Memory B cell (primary cell): ENCODE results near the gene TRMO.

Experiments used
- ATAC-seq: fragments of 150-1000 bp; cut with Tn5 transposase; 2 replicates; pipeline ENCODE4 v1.10.0; 2021; ENCODE audit warnings: low read depth, mild to moderate bottlenecking, moderate library complexity
- DNase-seq, 2 donors: peaks; one replicate each; pipeline ENCODE4 v3.0.0; 2022; ENCODE audit warnings: low spot score in 2 of 2
- H3K27ac Mint-ChIP-seq: one replicate; pipeline ENCODE4 v1.8.0; 2022; ENCODE audit warnings: mild to moderate bottlenecking, moderate library complexity, mixed read lengths
- H3K27me3 Mint-ChIP-seq: one replicate; pipeline ENCODE4 v1.8.0; 2022; ENCODE audit warnings: mixed read lengths
- H3K36me3 Mint-ChIP-seq: one replicate; pipeline ENCODE4 v1.8.0; 2022; ENCODE audit warnings: mild to moderate bottlenecking, mixed read lengths
- H3K4me1 Mint-ChIP-seq: one replicate; pipeline ENCODE4 v1.8.0; 2022; ENCODE audit warnings: mixed read lengths
- H3K4me3 Mint-ChIP-seq: one replicate; pipeline ENCODE4 v1.8.0; 2022; ENCODE audit warnings: mild to moderate bottlenecking, moderate library complexity, mixed read lengths
- H3K9me3 Mint-ChIP-seq: one replicate; pipeline ENCODE4 v1.8.0; 2022; ENCODE audit warnings: mixed read lengths

The TRMO gene

GRCh38 chr9:97874624-97875023, 47.7 kb downstream of the TRMO start:
- peaks cover 9% of the 10 kb centered on the region for H3K36me3 Mint-ChIP-seq
- DNase-seq, result no peak
- no peaks in the 10 kb centered on the region for H3K9me3 Mint-ChIP-seq
- no peaks in the 10 kb centered on the region for H3K4me1 Mint-ChIP-seq
- no peak overlapping the region for H3K27ac Mint-ChIP-seq
- no peak for ATAC-seq
- H3K27me3 Mint-ChIP-seq, result no peaks in the 10 kb centered on the region
- no peak overlapping the region for H3K4me3 Mint-ChIP-seq

DNA sequence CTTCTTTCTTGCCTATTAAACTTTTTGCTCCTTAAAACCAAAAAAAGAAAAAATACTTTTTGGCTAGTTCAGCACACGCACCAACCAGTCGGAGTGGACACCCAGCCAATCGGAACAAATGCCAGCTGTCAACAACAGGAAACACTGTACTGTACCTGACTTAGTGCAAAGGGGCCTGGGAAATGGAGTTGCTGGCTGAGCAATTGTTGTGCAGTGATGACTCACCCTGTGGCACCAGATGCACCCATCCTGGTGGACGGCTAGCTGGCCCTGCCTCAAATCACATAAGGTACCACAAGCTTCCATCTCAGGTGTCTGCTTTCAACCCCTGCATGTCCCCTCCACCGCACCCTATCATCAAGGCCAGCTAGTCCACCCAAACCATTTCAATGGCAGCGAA, 48.4 kb downstream of the TRMO start:
- Mint-ChIP-seq H3K27ac (no peak overlapping the region), H3K36me3 (peaks cover 13% of the 10 kb centered on the region), H3K4me1 (no peaks in the 10 kb centered on the region), H3K27me3 (no peaks in the 10 kb centered on the region), H3K4me3 (no peak overlapping the region), H3K9me3 (no peaks in the 10 kb centered on the region)
- ATAC-seq, result no peak
- DNase-seq, result no peak

GRCh38 chr9:97873425-97873824, 48.9 kb downstream of the TRMO start:
- H3K27ac Mint-ChIP-seq, result no peak overlapping the region
- DNase-seq (no peak), ATAC-seq (no peak)
- H3K27me3 Mint-ChIP-seq, result no peaks in the 10 kb centered on the region
- no peaks in the 10 kb centered on the region for H3K9me3 Mint-ChIP-seq
- no peaks in the 10 kb centered on the region for H3K4me1 Mint-ChIP-seq
- no peak overlapping the region for H3K4me3 Mint-ChIP-seq
- peaks cover 13% of the 10 kb centered on the region for H3K36me3 Mint-ChIP-seq

DNA sequence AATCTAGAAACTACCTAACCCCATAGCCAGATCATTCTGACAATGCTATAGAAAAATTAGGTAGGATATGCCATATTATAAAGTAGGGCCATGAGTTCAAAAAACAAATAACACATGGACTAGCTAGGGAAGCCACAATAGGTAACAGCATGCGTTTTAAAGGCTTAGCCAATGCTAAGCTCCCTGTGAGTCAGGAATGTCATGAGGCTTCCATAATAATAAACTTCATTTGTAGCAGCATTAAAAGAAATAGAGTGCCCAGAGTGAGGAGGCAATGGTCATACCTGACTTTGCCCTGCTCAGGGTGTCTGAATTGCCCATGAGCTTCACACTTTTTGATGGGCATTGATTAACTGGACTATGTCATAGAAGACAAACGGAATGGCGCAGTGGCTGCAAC, 53.4 kb downstream of the TRMO start:
- Mint-ChIP-seq H3K4me1 (peaks cover 6% of the 10 kb centered on the region), H3K27ac (no peak overlapping the region), H3K36me3 (peaks cover 19% of the 10 kb centered on the region), H3K4me3 (no peak overlapping the region), H3K27me3 (peaks cover 5% of the 10 kb centered on the region), H3K9me3 (peaks cover 13% of the 10 kb centered on the region)
- ATAC-seq (no peak), DNase-seq (no peak)

- H3K4me3 Mint-ChIP-seq, result peak overlapping the region; percentile 29
- DNase-seq, result no peak
- peaks cover 13% of the 10 kb centered on the region for H3K9me3 Mint-ChIP-seq
- peaks cover 19% of the 10 kb centered on the region for H3K36me3 Mint-ChIP-seq
- peak; percentile 91 for ATAC-seq
- H3K27me3 Mint-ChIP-seq, result peaks cover 5% of the 10 kb centered on the region
- H3K4me1 Mint-ChIP-seq, result peaks cover 6% of the 10 kb centered on the region
- H3K27ac Mint-ChIP-seq, result no peak overlapping the region
Observed at GRCh38 chr9:97866848-97867247, 55.5 kb downstream of the TRMO start.

- Mint-ChIP-seq H3K4me1 (peaks cover 6% of the 10 kb centered on the region), H3K27ac (no peak overlapping the region), H3K36me3 (peaks cover 17% of the 10 kb centered on the region), H3K4me3 (no peak overlapping the region), H3K9me3 (peaks cover 13% of the 10 kb centered on the region), H3K27me3 (peaks cover 7% of the 10 kb centered on the region)
- ATAC-seq (no peak), DNase-seq (no peak)
Observed at GRCh38 chr9:97866300-97866699, 56.0 kb downstream of the TRMO start.

DNA sequence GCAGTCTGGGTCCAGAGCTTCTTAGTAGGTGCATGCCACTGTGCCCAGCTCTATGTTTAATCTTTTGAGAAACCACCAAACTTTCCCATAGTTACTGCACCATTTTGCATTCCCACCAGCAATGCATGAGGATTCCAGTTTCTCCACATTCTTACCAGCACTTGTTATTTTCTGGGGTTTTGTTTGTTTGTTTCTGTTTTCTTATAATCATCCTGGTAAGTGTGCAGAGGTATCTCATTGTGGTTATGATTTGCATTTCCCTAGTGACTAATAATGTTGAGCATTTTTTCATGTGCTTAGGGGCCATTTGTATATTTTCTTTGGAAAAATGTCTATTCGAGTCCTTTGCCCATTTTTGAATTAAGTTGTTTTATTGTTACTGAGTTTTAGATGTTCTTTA, 57.9 kb downstream of the TRMO start:
- Mint-ChIP-seq H3K4me1 (peaks cover 6% of the 10 kb centered on the region), H3K4me3 (no peak overlapping the region), H3K27me3 (peaks cover 18% of the 10 kb centered on the region), H3K27ac (no peak overlapping the region), H3K36me3 (peaks cover 15% of the 10 kb centered on the region), H3K9me3 (peaks cover 13% of the 10 kb centered on the region)
- no peak for DNase-seq
- no peak for ATAC-seq

GRCh38 chr9:97863314-97863713, 59.0 kb downstream of the TRMO start:
- peaks cover 20% of the 10 kb centered on the region for H3K27me3 Mint-ChIP-seq
- H3K4me1 Mint-ChIP-seq, result peaks cover 6% of the 10 kb centered on the region
- DNase-seq (no peak), ATAC-seq (no peak)
- no peak overlapping the region for H3K4me3 Mint-ChIP-seq
- H3K27ac Mint-ChIP-seq, result no peak overlapping the region
- peaks cover 13% of the 10 kb centered on the region for H3K9me3 Mint-ChIP-seq
- peaks cover 11% of the 10 kb centered on the region for H3K36me3 Mint-ChIP-seq

GRCh38 chr9:97861148-97861475, 61.2 kb downstream of the TRMO start:
- Mint-ChIP-seq H3K27me3 (peaks cover 23% of the 10 kb centered on the region), H3K4me1 (no peaks in the 10 kb centered on the region)
- ATAC-seq, result no peak

DNA sequence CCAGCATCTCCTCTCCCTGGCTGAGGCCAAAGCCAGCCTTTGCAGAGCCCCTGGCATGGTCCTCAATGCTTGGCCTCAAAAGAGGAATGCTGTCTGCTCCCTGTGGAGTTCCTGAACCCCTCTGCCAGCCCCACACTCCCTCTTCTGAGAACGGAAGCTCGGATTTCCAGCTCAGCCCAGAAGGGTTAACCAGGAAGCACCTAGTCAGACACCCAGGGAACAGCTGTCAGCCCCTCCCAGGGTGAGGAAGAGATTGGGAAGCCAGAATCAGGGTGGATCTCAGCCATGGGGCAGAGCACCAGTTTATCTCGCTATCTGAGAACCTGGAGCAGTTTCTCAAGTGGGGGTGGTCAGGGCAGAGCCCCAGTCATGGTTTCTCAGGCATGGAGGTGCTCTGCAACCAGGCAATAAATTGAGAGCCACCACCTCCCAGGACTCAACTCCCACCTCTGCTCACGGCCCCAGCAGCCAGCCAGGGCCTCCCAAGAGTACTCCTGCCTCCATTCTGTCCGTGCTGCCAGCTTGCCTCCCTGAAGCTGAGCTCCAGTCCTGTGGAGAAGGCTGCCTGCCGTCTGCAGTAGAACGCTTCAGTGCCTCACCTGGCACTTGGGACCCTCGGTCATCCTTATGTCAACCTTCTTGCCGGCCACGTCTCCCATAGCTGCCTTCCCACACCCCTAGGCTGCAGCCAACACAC, 61.7 kb downstream of the TRMO start:
- no peak for ATAC-seq
- H3K36me3 Mint-ChIP-seq, result peaks cover 8% of the 10 kb centered on the region
- H3K27me3 Mint-ChIP-seq, result peaks cover 26% of the 10 kb centered on the region
- no peak for DNase-seq
- no peak overlapping the region for H3K27ac Mint-ChIP-seq
- H3K4me3 Mint-ChIP-seq, result no peak overlapping the region
- H3K9me3 Mint-ChIP-seq, result peaks cover 8% of the 10 kb centered on the region
- H3K4me1 Mint-ChIP-seq, result no peaks in the 10 kb centered on the region

More at GRCh38 chr9:97861148-97861475, 61.2 kb downstream of the TRMO start:
- Mint-ChIP-seq H3K9me3 (peaks cover 8% of the 10 kb centered on the region), H3K4me3 (no peak overlapping the region), H3K27ac (no peak overlapping the region), H3K36me3 (peaks cover 8% of the 10 kb centered on the region)
- DNase-seq, result no peak

GRCh38 chr9:97859346-97859745, 63.0 kb downstream of the TRMO start:
- Mint-ChIP-seq H3K4me1 (no peaks in the 10 kb centered on the region), H3K4me3 (no peak overlapping the region), H3K36me3 (peaks cover 1% of the 10 kb centered on the region), H3K27me3 (peaks cover 21% of the 10 kb centered on the region), H3K9me3 (no peaks in the 10 kb centered on the region), H3K27ac (no peak overlapping the region)
- ATAC-seq (no peak), DNase-seq (no peak)

DNA sequence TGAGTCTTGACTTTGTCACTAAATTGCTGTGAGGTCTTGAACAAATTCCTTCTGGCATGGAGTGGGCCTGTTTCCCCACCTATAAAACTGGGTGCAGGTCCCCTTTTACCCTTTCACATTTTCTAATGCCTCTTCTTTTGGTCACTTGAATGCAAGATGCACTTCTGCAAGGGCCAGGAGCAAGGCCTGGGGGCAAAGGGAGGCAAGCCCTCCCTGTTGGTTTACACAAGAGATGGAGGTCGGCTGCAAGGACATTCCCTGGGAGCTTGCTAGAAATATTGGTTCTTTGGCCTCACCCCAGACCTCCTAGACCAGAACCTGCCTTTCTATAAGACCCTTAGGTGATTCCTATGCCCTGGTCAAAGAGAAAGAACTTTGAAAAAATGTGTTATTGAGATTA, 63.5 kb downstream of the TRMO start:
- Mint-ChIP-seq H3K4me3 (no peak overlapping the region), H3K4me1 (peaks cover 3% of the 10 kb centered on the region), H3K27ac (no peak overlapping the region), H3K27me3 (peaks cover 23% of the 10 kb centered on the region), H3K36me3 (peaks cover 1% of the 10 kb centered on the region), H3K9me3 (no peaks in the 10 kb centered on the region)
- DNase-seq (no peak), ATAC-seq (no peak)

DNA sequence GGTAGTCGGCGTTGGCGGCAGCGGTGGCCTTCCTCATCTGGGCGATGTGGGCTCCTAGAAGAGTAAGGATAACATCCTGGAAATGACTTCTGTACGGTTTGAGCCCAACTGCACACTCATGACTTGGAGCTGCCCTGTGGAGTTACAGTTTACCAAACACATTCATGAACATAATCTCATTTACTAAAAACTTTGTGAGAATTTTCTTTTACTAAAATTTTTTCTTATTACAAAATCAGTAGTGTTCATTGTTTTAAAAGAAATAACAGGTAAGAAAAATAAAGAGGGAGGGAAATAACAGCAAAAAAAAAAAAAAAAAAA, 63.9 kb downstream of the TRMO start:
- H3K27ac Mint-ChIP-seq, result no peak overlapping the region
- DNase-seq, result no peak
- H3K4me1 Mint-ChIP-seq, result peaks cover 3% of the 10 kb centered on the region
- H3K9me3 Mint-ChIP-seq, result no peaks in the 10 kb centered on the region
- ATAC-seq, result no peak
- peaks cover 23% of the 10 kb centered on the region for H3K27me3 Mint-ChIP-seq
- no peak overlapping the region for H3K4me3 Mint-ChIP-seq
- H3K36me3 Mint-ChIP-seq, result peaks cover 1% of the 10 kb centered on the region

- DNase-seq (no peak), ATAC-seq (no peak)
- Mint-ChIP-seq H3K27me3 (peaks cover 25% of the 10 kb centered on the region), H3K4me1 (peaks cover 4% of the 10 kb centered on the region), H3K9me3 (no peaks in the 10 kb centered on the region), H3K36me3 (peaks cover 1% of the 10 kb centered on the region), H3K27ac (peak overlapping the region; percentile 14), H3K4me3 (no peak overlapping the region)
Observed at GRCh38 chr9:97857606-97858392, 64.5 kb downstream of the TRMO start.
